ENCODE results near the gene PSMB1.

Gene PSMB1

DNA sequence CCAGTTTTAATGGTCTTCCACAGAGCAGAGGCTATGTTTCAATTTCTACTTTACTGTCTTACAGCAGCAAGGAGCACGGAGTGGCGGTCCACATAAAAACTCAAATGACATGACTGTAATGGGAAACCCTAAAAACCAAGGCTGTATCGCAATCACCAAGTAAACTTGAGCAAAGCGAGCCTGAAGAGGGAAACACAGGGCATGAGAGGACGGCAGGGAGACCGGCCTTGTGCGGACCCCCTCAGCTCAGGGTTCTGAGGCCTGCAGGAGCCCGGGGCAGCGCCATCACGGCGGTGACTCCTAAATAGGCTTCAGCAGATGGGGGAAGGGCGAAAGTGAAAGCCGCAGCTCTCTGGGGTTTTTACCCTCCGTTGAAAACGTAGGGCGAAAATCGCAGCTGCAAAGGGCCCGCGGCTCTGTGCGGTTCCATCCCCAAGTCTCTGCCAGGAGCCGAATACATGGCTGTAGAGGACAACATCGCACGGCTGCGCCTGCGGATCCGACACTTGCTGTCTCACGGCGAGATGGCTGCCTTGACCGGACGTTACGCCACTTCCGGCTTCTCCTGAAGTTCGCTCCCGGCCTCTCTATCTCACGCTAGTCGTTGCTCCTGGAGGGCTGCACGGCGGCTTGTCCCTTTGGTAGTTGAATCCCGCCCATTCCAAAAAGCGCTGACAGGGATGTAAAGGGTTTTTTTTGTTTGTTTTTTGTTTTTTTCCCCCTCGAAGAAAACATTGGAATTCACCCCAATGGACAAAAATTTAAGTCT lies at the start of gene PSMB1:
TSS of gene PSMB1 (minus strand) at position 543 of the 769 bp plus-strand sequence. CDS start at position 478, 65 bp downstream.
- DNase-seq (ENCODE audit: low read depth, low spot score), result peak; percentile 60
- TF ChIP-seq, protein P1, sequence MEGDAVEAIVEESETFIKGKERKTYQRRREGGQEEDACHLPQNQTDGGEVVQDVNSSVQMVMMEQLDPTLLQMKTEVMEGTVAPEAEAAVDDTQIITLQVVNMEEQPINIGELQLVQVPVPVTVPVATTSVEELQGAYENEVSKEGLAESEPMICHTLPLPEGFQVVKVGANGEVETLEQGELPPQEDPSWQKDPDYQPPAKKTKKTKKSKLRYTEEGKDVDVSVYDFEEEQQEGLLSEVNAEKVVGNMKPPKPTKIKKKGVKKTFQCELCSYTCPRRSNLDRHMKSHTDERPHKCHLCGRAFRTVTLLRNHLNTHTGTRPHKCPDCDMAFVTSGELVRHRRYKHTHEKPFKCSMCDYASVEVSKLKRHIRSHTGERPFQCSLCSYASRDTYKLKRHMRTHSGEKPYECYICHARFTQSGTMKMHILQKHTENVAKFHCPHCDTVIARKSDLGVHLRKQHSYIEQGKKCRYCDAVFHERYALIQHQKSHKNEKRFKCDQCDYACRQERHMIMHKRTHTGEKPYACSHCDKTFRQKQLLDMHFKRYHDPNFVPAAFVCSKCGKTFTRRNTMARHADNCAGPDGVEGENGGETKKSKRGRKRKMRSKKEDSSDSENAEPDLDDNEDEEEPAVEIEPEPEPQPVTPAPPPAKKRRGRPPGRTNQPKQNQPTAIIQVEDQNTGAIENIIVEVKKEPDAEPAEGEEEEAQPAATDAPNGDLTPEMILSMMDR (IDR thresholded peaks at IDR 0.05; ENCODE audit: insufficient read depth, low read length, missing control alignments), result no peak
- H3K4me3 ChIP-seq (ENCODE audit: low read depth, low read length), result peak within 1 kb of the TSS; percentile 90
- ChIA-PET POLR2A (interaction anchor here (2.6 kb wide), 1 partner anchor 31 kb away, joined by 11 read pairs; the partner anchor contains the start of gene PDCD2), CTCF (interaction anchor here (1.5 to 1.6 kb wide), 3 partner anchors 15 to 763 kb away, joined by 3 to 8 read pairs (median 4); no protein-coding TSS in a partner anchor)

DNA sequence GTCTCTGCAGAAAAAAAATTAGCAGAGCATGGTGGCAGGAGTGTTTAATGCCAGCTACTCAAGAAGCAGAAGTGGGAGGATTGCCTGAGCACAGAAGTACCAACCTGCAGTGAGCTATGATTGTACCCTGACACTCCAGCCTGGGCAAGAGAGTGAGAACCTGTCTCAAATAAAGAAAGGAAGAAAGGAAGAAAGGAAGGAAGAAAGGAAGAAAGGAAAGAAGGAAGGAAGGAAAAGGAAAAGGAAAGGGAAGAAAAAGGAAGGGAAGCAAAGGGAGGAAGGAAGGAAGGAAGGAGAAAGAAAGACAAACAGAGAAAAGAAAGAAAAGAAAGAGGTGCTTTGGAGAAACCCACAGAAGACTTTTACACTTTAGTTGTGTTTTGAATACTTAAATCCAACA lies 44.2 kb upstream of the PSMB1 start:
- TF ChIP-seq, protein P1 (IDR thresholded peaks at IDR 0.05; ENCODE audit: insufficient read depth, low read length, missing control alignments), result no peak
- ChIA-PET CTCF (interaction anchor here (1.0 kb wide), 1 partner anchor 13 kb away, joined by 4 read pairs; the partner anchor contains the start of gene PDCD2), POLR2A (no interaction called here)
- DNase-seq (ENCODE audit: low read depth, low spot score), result no peak
- H3K4me3 ChIP-seq (ENCODE audit: low read depth, low read length), result no peak overlapping the region

DNA sequence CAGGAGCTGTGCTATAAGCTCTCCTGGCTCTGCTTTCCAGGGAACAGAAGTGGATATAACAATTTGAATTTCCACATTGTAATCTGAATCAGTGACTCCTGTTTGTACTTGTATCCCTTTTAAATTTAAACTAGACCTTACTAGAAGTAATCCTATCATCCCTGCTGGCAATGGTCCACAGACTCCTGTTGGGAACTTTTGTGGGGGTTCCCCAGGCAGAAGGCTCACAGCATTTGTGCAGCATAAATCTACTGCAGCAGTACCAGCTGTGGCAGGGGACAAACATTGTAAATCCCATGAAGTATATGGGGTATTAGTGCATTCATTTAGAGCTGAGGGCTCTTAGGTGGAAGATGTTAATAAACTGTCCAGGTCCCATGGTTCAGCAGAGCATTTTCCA lies 43.3 kb upstream of the PSMB1 start:
- no peak for DNase-seq (ENCODE audit: low read depth, low spot score)
- TF ChIP-seq, protein P1 (IDR thresholded peaks at IDR 0.05; ENCODE audit: insufficient read depth, low read length, missing control alignments), result no peak
- ChIA-PET CTCF (interaction anchor here (1.0 kb wide), 1 partner anchor 12 kb away, joined by 4 read pairs; the partner anchor contains the start of gene PDCD2), POLR2A (interaction anchor here (0.9 kb wide), 1 partner anchor 12 kb away, joined by 3 read pairs; the partner anchor contains the start of gene PDCD2)
- no peak overlapping the region for H3K4me3 ChIP-seq (ENCODE audit: low read depth, low read length)

DNA sequence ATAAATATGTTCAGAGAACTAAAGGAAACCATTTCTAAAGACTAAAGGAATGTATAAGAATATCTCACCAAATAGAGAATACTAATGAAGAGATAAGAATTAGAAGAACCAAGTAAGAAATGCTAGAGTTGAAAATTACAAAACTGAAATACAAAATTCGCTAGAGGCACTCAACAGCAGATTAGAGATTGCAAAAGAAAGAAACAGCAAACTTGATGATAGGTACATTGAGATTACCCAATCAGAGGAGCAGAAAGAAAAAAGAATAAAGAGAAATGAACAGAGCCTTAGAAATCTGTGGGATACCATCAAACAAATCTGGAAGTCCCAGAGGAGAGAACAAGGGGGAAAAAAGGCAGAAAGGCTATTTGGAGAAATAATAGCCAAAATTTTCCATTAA lies 37.6 kb upstream of the PSMB1 start:
- TF ChIP-seq, protein P1 (IDR thresholded peaks at IDR 0.05; ENCODE audit: insufficient read depth, low read length, missing control alignments), result no peak
- DNase-seq (ENCODE audit: low read depth, low spot score), result no peak
- ChIA-PET POLR2A (no interaction called here), CTCF (no interaction called here)
- H3K4me3 ChIP-seq (ENCODE audit: low read depth, low read length), result no peak overlapping the region

DNA sequence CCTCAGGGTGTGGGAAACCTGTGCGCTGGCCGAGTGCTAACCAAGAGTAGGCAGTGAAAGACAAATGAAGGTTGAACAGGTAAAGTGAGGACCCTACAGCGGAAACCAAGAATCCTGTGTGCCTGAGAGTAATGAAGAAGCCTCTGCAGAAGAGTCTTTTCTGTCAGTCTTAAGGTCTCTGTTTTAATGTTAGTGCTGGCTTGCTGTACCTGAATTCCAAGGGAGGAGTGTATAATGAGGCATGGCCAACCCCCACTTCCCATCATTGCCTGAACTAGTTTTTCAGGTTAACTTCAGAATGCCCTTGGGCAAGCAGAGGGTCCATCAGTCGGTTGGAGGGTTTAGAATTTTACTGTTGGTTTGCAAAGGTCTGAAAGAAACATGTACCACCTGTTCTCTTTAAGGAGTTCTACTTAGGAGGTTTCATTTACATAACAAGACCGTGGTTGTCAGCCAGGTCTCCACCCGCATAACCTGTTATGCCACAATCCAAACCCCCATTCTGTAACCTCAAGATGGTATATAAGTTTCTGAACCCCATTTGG lies 31.9 kb upstream of the PSMB1 start:
- TF ChIP-seq, protein P1 (IDR thresholded peaks at IDR 0.05; ENCODE audit: insufficient read depth, low read length, missing control alignments), result no peak
- H3K4me3 ChIP-seq (ENCODE audit: low read depth, low read length), result peak overlapping the region; percentile 94
- DNase-seq (ENCODE audit: low read depth, low spot score), result no peak
- ChIA-PET CTCF (interaction anchor here (1.2 kb wide), 1 partner anchor 795 kb away, joined by 3 read pairs; no protein-coding TSS in a partner anchor), POLR2A (interaction anchor here (0.9 to 1.7 kb wide), 3 partner anchors 10 to 834 kb away, joined by 4 to 11 read pairs (median 8); partner anchors contain the start of genes DYNLT2, ERMARD, PSMB1 and TBP)

Measured in AG04449 (cell line).